Measurements from ENCODE around the gene GGACT. TPM values are rescaled to one million over a fixed set of nuclear protein-coding genes. Genes with fewer than 3 reads are reported as not detected.

The GGACT gene
- total and polyA plus RNA-seq, 2 of the 8 experiments (the other 6 are each of a cell fraction or from before 2014, with no cell fraction given) = 1.1 to 1.5 TPM

GRCh38 chr13:100517135-100517534 is 71.5 kb downstream of the GGACT start:
- H3K56ac ChIP-seq (replicated peaks; ENCODE audit: insufficient read length, low read depth, low read length) = no peak overlapping the region
- ChIA-PET POLR2A (ENCODE audit: partially characterized antibody) (no interaction called here), CTCF (ENCODE audit: partially characterized antibody) (interaction anchor here (0.5 to 1.1 kb wide), 7 partner anchors 9 to 74 kb away, joined by 3 to 4 read pairs (median 3); no protein-coding TSS in a partner anchor)
- H3K36me3 ChIP-seq (ENCODE audit: control insufficient read depth in 2 of 4, insufficient read depth in 4 of 4, low read length in 3 of 4) = no peaks in the 10 kb centered on the region
- no peak overlapping the region for H2AFZ ChIP-seq (ENCODE audit: low read length)
- no peaks in the 10 kb centered on the region for H3K79me2 ChIP-seq (ENCODE audit: control insufficient read depth in 1 of 2, insufficient read depth in 2 of 2, low read length in 2 of 2)
- no peak for FAIRE-seq
- no peak overlapping the region for H2BK12ac ChIP-seq (ENCODE audit: low read depth, low read length)
- no peaks in the 10 kb centered on the region for H3K79me1 ChIP-seq (ENCODE audit: low read depth, low read length)
- no peak overlapping the region for H3K9ac ChIP-seq (replicated peaks in 1 of 4; ENCODE audit: extremely low read depth in 1 of 4, low read depth in 3 of 4, low read length in 3 of 4)
- no peak overlapping the region for H3K4me3 ChIP-seq (ENCODE audit: extremely low read depth in 1 of 4, insufficient read depth in 2 of 4, low read depth in 3 of 4, low read length in 4 of 4)
- H3K4me2 ChIP-seq (ENCODE audit: insufficient read depth in 1 of 2, low read depth in 2 of 2, low read length in 2 of 2) = no peak overlapping the region
- no peak overlapping the region for H3K18ac ChIP-seq (ENCODE audit: extremely low read depth, low read length)
- no peak overlapping the region for H2BK15ac ChIP-seq (ENCODE audit: low read length)
- H3K4ac ChIP-seq (replicated peaks; ENCODE audit: insufficient read length, low read depth, low read length) = no peak overlapping the region
- no peak overlapping the region for H2BK5ac ChIP-seq (ENCODE audit: low read depth, low read length)
- TF ChIP-seq CHD1 (IDR thresholded peaks at IDR 0.05; ENCODE audit: low read depth, low read length) (no peak), SP1 (IDR thresholded peaks at IDR 0.05; ENCODE audit: low read depth, low read length) (no peak), NRF1 (IDR thresholded peaks at IDR 0.05; ENCODE audit: low read depth, low read length) (no peak), EZH2 (IDR thresholded peaks at IDR 0.05; ENCODE audit: low read depth, low read length, severe bottlenecking) (no peak), TEAD4 (IDR thresholded peaks at IDR 0.05; ENCODE audit: low read depth, low read length) (no peak), TAF7 (optimal IDR thresholded peaks at IDR 0.05; ENCODE audit: borderline replicate concordance, low read depth, low read length) (no peak), RNF2 (IDR thresholded peaks at IDR 0.05; ENCODE audit: borderline replicate concordance, low read depth, low read length, missing control alignments, poor library complexity, severe bottlenecking) (no peak), TBP (IDR thresholded peaks at IDR 0.05; ENCODE audit: low read depth, low read length) (no peak), E2F6 (IDR thresholded peaks at IDR 0.05) (no peak), HDAC2 (IDR thresholded peaks at IDR 0.05; ENCODE audit: borderline replicate concordance in 1 of 2, low read depth in 2 of 2, low read length in 2 of 2) (no peak), CBX8 (IDR thresholded peaks at IDR 0.05; ENCODE audit: borderline replicate concordance, low read depth, low read length) (no peak), BACH1 (IDR thresholded peaks at IDR 0.05; ENCODE audit: low read length) (no peak), SRF (IDR thresholded peaks at IDR 0.05; ENCODE audit: low read depth, low read length) (no peak)
- 92% methylated on average over 9 of the region's 9 CpGs; no CpG with 5 or more reads in 1 of the 2 experiments for WGBS, 2 experiments (ENCODE audit: extremely low coverage in 1 of 2, insufficient coverage in 1 of 2, insufficient read length in 1 of 2, insufficient replicate concordance in 2 of 2, low coverage in 1 of 2, low lambda C conversion rate in 2 of 2, missing lambda C conversion rate in 1 of 2)
- peaks cover 0 to 20% (median 13%) of the 10 kb centered on the region in 4 experiments; a peak in 6 of 7 replicates for H3K4me1 ChIP-seq (replicated peaks in 1 of 4; ENCODE audit: control insufficient read depth in 3 of 4, insufficient read depth in 4 of 4, low read length in 3 of 4)
- no peaks in the 10 kb centered on the region for H3K23me2 ChIP-seq (ENCODE audit: low read depth, low read length)
- no peak overlapping the region for H4K5ac ChIP-seq (ENCODE audit: insufficient read length, low read depth, low read length)
- no peak overlapping the region for H4K8ac ChIP-seq (ENCODE audit: extremely low read depth, insufficient read depth, low read length)
- H4K20me1 ChIP-seq (replicated peaks in 1 of 2; ENCODE audit: control insufficient read depth in 1 of 2, insufficient read depth in 2 of 2, low read length in 2 of 2) = no peaks in the 10 kb centered on the region
- no peak for DNase-seq (ENCODE audit: low read depth in 1 of 2, low spot score in 2 of 2)
- H2BK120ac ChIP-seq (replicated peaks; ENCODE audit: low read depth, low read length) = no peak overlapping the region
- H2BK20ac ChIP-seq (ENCODE audit: low read length) = no peak overlapping the region
- H3K27me3 ChIP-seq (replicated peaks in 1 of 4; ENCODE audit: control insufficient read depth in 3 of 4, extremely low read depth in 1 of 4, insufficient read depth in 3 of 4, low read length in 3 of 4) = no peaks in the 10 kb centered on the region
- no peaks in the 10 kb centered on the region for H3K9me3 ChIP-seq (ENCODE audit: insufficient read depth in 2 of 2, low read depth in 1 of 2, low read length in 1 of 2)
- no peak overlapping the region for H3K27ac ChIP-seq (ENCODE audit: low read depth, low read length)
- no peak overlapping the region for H3K14ac ChIP-seq (ENCODE audit: insufficient read length)
- H3K23ac ChIP-seq (ENCODE audit: insufficient read length) = no peak overlapping the region
- no peak overlapping the region for H2AK5ac ChIP-seq (ENCODE audit: low read depth, low read length)
- H4K91ac ChIP-seq (replicated peaks; ENCODE audit: insufficient read length, low read length) = no peak overlapping the region

Measured in H1 (cell line).